ENCODE results near the gene GIT2.

GIT2 gene

GRCh38 chr12:109920261-109920780 lies 75.8 kb downstream of the GIT2 start:
- no peak for DNase-seq (ENCODE audit: low read depth)
- no peak for TF ChIP-seq CTCF (IDR thresholded peaks at IDR 0.05; ENCODE audit: low read length, missing control alignments)
- H3K4me3 ChIP-seq (replicated peaks; ENCODE audit: low read depth, low read length) = no peak overlapping the region

- H3K4me3 ChIP-seq (replicated peaks; ENCODE audit: low read depth, low read length) = no peak overlapping the region
- TF ChIP-seq CTCF (IDR thresholded peaks at IDR 0.05; ENCODE audit: low read length, missing control alignments) = no peak
- DNase-seq (ENCODE audit: low read depth) = no peak
These were observed 76.7 kb downstream of the GIT2 start for GRCh38 chr12:109919456-109919855.

- DNase-seq (ENCODE audit: low read depth) = no peak
- no peak for TF ChIP-seq CTCF (IDR thresholded peaks at IDR 0.05; ENCODE audit: low read length, missing control alignments)
These were observed 80.1 kb downstream of the GIT2 start for GRCh38 chr12:109916045-109916444.

GRCh38 chr12:109915171-109916040 lies 80.8 kb downstream of the GIT2 start:
- no peak overlapping the region for H3K4me3 ChIP-seq (replicated peaks; ENCODE audit: low read depth, low read length)
- no peak for DNase-seq (ENCODE audit: low read depth)
- TF ChIP-seq CTCF (IDR thresholded peaks at IDR 0.05; ENCODE audit: low read length, missing control alignments) = no peak

More at GRCh38 chr12:109916045-109916444, 80.1 kb downstream of the GIT2 start:
- H3K4me3 ChIP-seq (replicated peaks; ENCODE audit: low read depth, low read length) = no peak overlapping the region

GRCh38 chr12:109914461-109914860 lies 81.7 kb downstream of the GIT2 start:
- H3K4me3 ChIP-seq (replicated peaks; ENCODE audit: low read depth, low read length) = no peak overlapping the region
- TF ChIP-seq CTCF (IDR thresholded peaks at IDR 0.05; ENCODE audit: low read length, missing control alignments) = no peak
- no peak for DNase-seq (ENCODE audit: low read depth)

GRCh38 chr12:109912855-109913321 lies 83.3 kb downstream of the GIT2 start:
- no peak overlapping the region for H3K4me3 ChIP-seq (replicated peaks; ENCODE audit: low read depth, low read length)
- TF ChIP-seq CTCF (IDR thresholded peaks at IDR 0.05; ENCODE audit: low read length, missing control alignments) = no peak
- no peak for DNase-seq (ENCODE audit: low read depth)

All from fibroblast of pulmonary artery (primary cell).